B cell (primary cell): ENCODE data around the gene DNAH3. TPM values are rescaled to one million over a fixed set of nuclear protein-coding genes. Genes with fewer than 3 reads are reported as not detected.

Experiments
- ATAC-seq: fragments of 200-7000 bp; cut with Tn5 transposase; one replicate; pipeline ENCODE4 v1.10.0; 2021; ENCODE audit warnings: low read depth, mild to moderate bottlenecking, moderate number of reproducible peaks, moderate library complexity
- CTCF ChIA-PET: fragments of 350-600 bp; sonication (Branson Sonifier 250); formaldehyde crosslinking; loops from one replicate; lab custom pipeline; 2021; ENCODE audit warnings: antibody characterized with exemption, inconsistent platforms; lab: Charles Lee
- POLR2A ChIA-PET: fragments of 350-600 bp; sonication (Branson Sonifier 250); formaldehyde crosslinking; loops from one replicate; lab custom pipeline; 2021; ENCODE audit warnings: antibody characterized with exemption; lab: Charles Lee
- DNase-seq: peaks from one replicate; pipeline ENCODE4 v3.0.0; 2013
- H2AFZ ChIP-seq: 2 replicates; pipeline ENCODE4 v1.6.1; 2012; ENCODE audit warnings: mild to moderate bottlenecking, low read depth, low read length; ENCODE audit not compliant: insufficient read depth, poor library complexity, severe bottlenecking
- H3K27ac ChIP-seq, 2 donors: 1 replicate in 1 of 2; 2 replicates in 1 of 2; pipeline ENCODE4 v1.5.1; 2012 to 2013; ENCODE audit warnings: low read length in 2 of 2, mild to moderate bottlenecking in 2 of 2, moderate library complexity in 1 of 2
- H3K27me3 ChIP-seq, 4 experiments: fragments of 200-600 bp in 1 of 4; sonication (generic) in 1 of 4; replicated peaks in 1 of 4; 1 replicate in 2 of 4; 2 replicates in 2 of 4; pipeline versions ENCODE4 v1.6.1 to v1.7.0; 2013 to 2016; ENCODE audit warnings: low read length in 3 of 4, mild to moderate bottlenecking in 2 of 4, mixed read lengths in 1 of 4, moderate library complexity in 1 of 4; ENCODE audit not compliant: insufficient read depth in 4 of 4, control insufficient read depth in 3 of 4; ENCODE audit errors: control extremely low read depth in 1 of 4
- H3K36me3 ChIP-seq, 2 experiments: replicated peaks in 1 of 2; 1 replicate in 1 of 2; 2 replicates in 1 of 2; pipeline versions ENCODE4 v1.6.1 to v1.7.1; 2013; ENCODE audit warnings: low read length in 1 of 2; ENCODE audit not compliant: insufficient read depth in 2 of 2, control insufficient read depth in 1 of 2; ENCODE audit errors: control extremely low read depth in 1 of 2, extremely low read depth in 1 of 2
- H3K4me1 ChIP-seq, 2 donors: fragments of 200-600 bp in 1 of 2; sonication (generic) in 1 of 2; 1 replicate in 1 of 2; 2 replicates in 1 of 2; pipeline versions ENCODE4 v1.5.1 to v1.6.1; 2013 to 2017; ENCODE audit warnings: low read length in 2 of 2; ENCODE audit not compliant: control insufficient read depth in 2 of 2, insufficient read depth in 2 of 2
- H3K4me2 ChIP-seq: replicated peaks from 2 replicates; pipeline ENCODE3; 2012; ENCODE audit warnings: mild to moderate bottlenecking, low read depth, low read length; ENCODE audit not compliant: poor library complexity, severe bottlenecking
- H3K4me3 ChIP-seq, 5 experiments: fragments of 200-600 bp in 1 of 5; sonication (generic) in 1 of 5; 1 replicate in 3 of 5; 2 replicates in 2 of 5; pipeline versions ENCODE4 v1.5.1 to v1.7.0; 2011 to 2016; ENCODE audit warnings: low read length in 4 of 5, mild to moderate bottlenecking in 4 of 5, low read depth in 2 of 5, control low read depth in 1 of 5, moderate library complexity in 1 of 5; ENCODE audit not compliant: insufficient read depth in 1 of 5; ENCODE audit errors: control extremely low read depth in 1 of 5, extremely low read depth in 1 of 5
- H3K79me2 ChIP-seq: fragments of 200-600 bp; sonication (generic); one replicate; pipeline ENCODE4 v1.6.0; 2016; ENCODE audit warnings: low read length; ENCODE audit not compliant: control insufficient read depth, insufficient read depth
- H3K9ac ChIP-seq: fragments of 200-600 bp; sonication (generic); 2 replicates; pipeline ENCODE4 v1.6.1; 2017; ENCODE audit warnings: mild to moderate bottlenecking, low read length, moderate library complexity
- H3K9me3 ChIP-seq, 3 donors: one replicate each; pipeline versions ENCODE4 v1.6.1 to v1.7.1; 2013; ENCODE audit warnings: low read length in 2 of 3; ENCODE audit not compliant: control insufficient read depth in 2 of 3, insufficient read depth in 1 of 3; ENCODE audit errors: control extremely low read depth in 1 of 3
- H4K20me1 ChIP-seq: 2 replicates; pipeline ENCODE4 v1.6.0; 2012; ENCODE audit warnings: mild to moderate bottlenecking, low read length; ENCODE audit not compliant: insufficient read depth, control insufficient read depth, poor library complexity, severe bottlenecking
- H3K27ac Mint-ChIP-seq: one replicate; pipeline ENCODE4 v1.8.0; 2021; ENCODE audit warnings: mixed read lengths
- H3K27me3 Mint-ChIP-seq: one replicate; pipeline ENCODE4 v1.8.0; 2021; ENCODE audit warnings: mixed read lengths
- H3K4me1 Mint-ChIP-seq: one replicate; pipeline ENCODE4 v1.8.0; 2021; ENCODE audit warnings: mixed read lengths
- H3K4me3 Mint-ChIP-seq: one replicate; pipeline ENCODE4 v1.8.0; 2021; ENCODE audit warnings: mixed read lengths
- H3K9me3 Mint-ChIP-seq: one replicate; pipeline ENCODE4 v1.8.0; 2022; ENCODE audit warnings: mixed read lengths; ENCODE audit not compliant: insufficient read depth
- CTCF ChIP-seq: fragments of 200-600 bp; IDR thresholded peaks from one replicate; pipeline ENCODE4 v1.8.0; 2022; ENCODE audit warnings: antibody characterized with exemption, mild to moderate bottlenecking
- EZH2 ChIP-seq: IDR thresholded peaks from 2 replicates; pipeline ENCODE4 v1.6.1; 2012; ENCODE audit warnings: borderline replicate concordance, low read depth, mild to moderate bottlenecking, moderate library complexity, low read length; ENCODE audit not compliant: insufficient read depth, poor library complexity, severe bottlenecking
- WGBS: methylation state at CpG from one replicate; pipeline ENCODE4 v1.1.5; 2013; ENCODE audit warnings: missing lambda C conversion rate; ENCODE audit not compliant: insufficient coverage; 5-methylcytosine and 5-hydroxymethylcytosine counted together
- intact Hi-C: fragments of 100-400 bp; cut with micrococcal nuclease; formaldehyde crosslinking; loops from one replicate; pipeline ENCODE4 v1.10.0; 2022
- polyA plus RNA-seq: library from polyadenylated mRNA; depleted of rRNA; stranded (reverse); fragments of >200 nt; gene quantifications from 2 replicates; pipeline ENCODE4 v1.2.3, GENCODE V29; 2012
- total RNA-seq, 2 donors: library from RNA; stranded (reverse); fragments of 120-200 nt in 1 of 2; gene quantifications; 1 replicate in 1 of 2; 2 replicates in 1 of 2; pipeline versions ENCODE4 v1.2.3 to v1.2.4, GENCODE V29; 2013 to 2022

DNAH3 gene
- total and polyA plus RNA-seq, 2 donors (not counting 1 experiment from before 2014, with no cell fraction given): not detected

DNA sequence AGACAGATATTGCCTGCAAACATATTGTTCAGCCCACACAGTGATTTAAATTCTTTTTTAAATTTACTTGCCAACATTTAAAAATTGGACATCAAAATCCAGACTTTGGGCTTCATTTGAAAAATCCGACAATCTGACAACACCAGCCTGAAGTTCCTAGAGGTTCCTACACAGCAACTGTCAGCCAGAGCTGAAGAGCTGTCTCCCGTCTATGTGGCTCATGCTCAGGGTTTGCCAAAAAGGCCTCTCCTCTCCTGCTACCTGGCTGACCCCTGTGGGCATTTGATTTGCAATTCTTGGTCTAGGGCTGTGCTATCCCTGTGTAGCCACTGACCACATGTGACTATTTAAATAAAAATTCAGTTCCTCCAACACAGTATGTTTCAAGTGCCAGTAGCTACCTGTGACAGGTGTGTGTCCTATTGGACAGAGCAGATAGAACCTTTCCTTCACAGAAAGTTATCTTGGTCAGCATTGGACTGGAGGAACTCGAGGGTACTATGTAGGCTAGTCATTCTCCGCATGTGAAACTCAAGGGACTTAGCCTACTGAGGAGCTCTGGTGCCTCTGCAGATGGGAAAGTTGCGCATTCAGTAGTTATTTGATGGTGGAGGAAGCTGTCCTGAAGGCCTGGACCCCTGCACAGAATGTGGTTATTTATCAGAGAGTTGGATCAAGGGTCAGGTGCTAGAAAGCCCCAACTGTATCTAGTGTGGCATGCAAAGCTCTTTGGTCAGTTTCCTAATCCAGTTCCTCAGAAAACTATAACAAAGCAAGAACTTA is 247.3 kb downstream of the DNAH3 start:
- Mint-ChIP-seq H3K4me1 (peaks cover 64% of the 10 kb centered on the region), H3K27me3 (no peaks in the 10 kb centered on the region), H3K9me3 (no peaks in the 10 kb centered on the region), H3K27ac (peak overlapping the region; percentile 21), H3K4me3 (peak overlapping the region; percentile 46)
- Histone ChIP-seq H3K4me3 (no peak overlapping the region), H3K36me3 (no peaks in the 10 kb centered on the region), H3K79me2 (peaks cover 65% of the 10 kb centered on the region), H3K9me3 (no peaks in the 10 kb centered on the region), H3K9ac (no peak overlapping the region), H4K20me1 (peaks cover 35% of the 10 kb centered on the region), H2AFZ (no peak overlapping the region), H3K27ac (peak overlapping the region in 1 of 2 donors; percentile 57), H3K4me1 (peaks cover 52% of the 10 kb centered on the region in 2 donors), H3K4me2 (peak overlapping the region; percentile 49), H3K27me3 (no peaks in the 10 kb centered on the region)
- intact Hi-C loops: loop anchor here (10.0 kb wide), 3 partner anchors 651 to 1349 kb away; partner anchors contain the start of gene VPS35L
- POLR2A ChIA-PET: no interaction called here
- TF ChIP-seq EZH2 (no peak), CTCF (no peak)
- CTCF ChIA-PET: no interaction called here
- ATAC-seq (no peak), DNase-seq (peak; percentile 9)
- 81% methylated on average over 5 of the region's 5 CpGs for WGBS

- H4K20me1 ChIP-seq: peaks cover 28% of the 10 kb centered on the region
- no peaks in the 10 kb centered on the region for H3K9me3 ChIP-seq
- H3K4me3 ChIP-seq: no peak overlapping the region
- Mint-ChIP-seq H3K27me3 (no peaks in the 10 kb centered on the region), H3K9me3 (no peaks in the 10 kb centered on the region), H3K27ac (peak overlapping the region; percentile 95), H3K4me3 (peak overlapping the region; percentile 94), H3K4me1 (peaks cover 72% of the 10 kb centered on the region)
- intact Hi-C loops: loop anchor here (10.0 kb wide), 3 partner anchors 652 to 1348 kb away; partner anchors contain the start of gene VPS35L
- no peak overlapping the region for H3K27ac ChIP-seq
- no peak for ATAC-seq
- H3K36me3 ChIP-seq: no peaks in the 10 kb centered on the region
- H3K4me1 ChIP-seq: peaks cover 52% of the 10 kb centered on the region in 2 donors
- CTCF ChIA-PET: no interaction called here
- no peaks in the 10 kb centered on the region for H3K27me3 ChIP-seq
- peak overlapping the region; percentile 90 for H3K4me2 ChIP-seq
- no peak for DNase-seq
- 93% methylated on average over 3 of the region's 6 CpGs for WGBS
- TF ChIP-seq EZH2 (no peak), CTCF (no peak)
- H2AFZ ChIP-seq: no peak overlapping the region
- peaks cover 57% of the 10 kb centered on the region for H3K79me2 ChIP-seq
- H3K9ac ChIP-seq: no peak overlapping the region
- POLR2A ChIA-PET: no interaction called here
Observed at GRCh38 chr16:20902426-20902825, 248.2 kb downstream of the DNAH3 start.
